ENCODE results near the gene POMGNT2. TPM values are rescaled to one million over a fixed set of nuclear protein-coding genes. Genes with fewer than 3 reads are reported as not detected.

Gene POMGNT2
- total RNA-seq, 1 experiment from 2014 or later = 15.5 TPM

- no peak for DNase-seq
- CTCF ChIA-PET = no interaction called here
- no peak for TF ChIP-seq CTCF (IDR thresholded peaks at IDR 0.05; ENCODE audit: unreplicated experiment)
- H3K36me3 Mint-ChIP-seq (ENCODE audit: insufficient read depth, unreplicated experiment) = no peaks in the 10 kb centered on the region
- H3K27ac Mint-ChIP-seq (ENCODE audit: unreplicated experiment) = no peak overlapping the region
- intact Hi-C loops (cut with micrococcal nuclease; ENCODE audit: unreplicated experiment) = no loop called here
- H3K4me1 Mint-ChIP-seq (ENCODE audit: low read depth, unreplicated experiment) = no peaks in the 10 kb centered on the region
- peaks cover 10% of the 10 kb centered on the region for H3K27me3 Mint-ChIP-seq (ENCODE audit: unreplicated experiment)
- H3K4me3 Mint-ChIP-seq (ENCODE audit: low read depth, unreplicated experiment) = no peak overlapping the region
- H3K9me3 Mint-ChIP-seq (ENCODE audit: low read depth, unreplicated experiment) = no peaks in the 10 kb centered on the region
- no TSS peak for BruUV-seq (replicated peaks)
These were observed 32.8 kb upstream of the POMGNT2 start for GRCh38 chr3:43138488-43139231.

DNA sequence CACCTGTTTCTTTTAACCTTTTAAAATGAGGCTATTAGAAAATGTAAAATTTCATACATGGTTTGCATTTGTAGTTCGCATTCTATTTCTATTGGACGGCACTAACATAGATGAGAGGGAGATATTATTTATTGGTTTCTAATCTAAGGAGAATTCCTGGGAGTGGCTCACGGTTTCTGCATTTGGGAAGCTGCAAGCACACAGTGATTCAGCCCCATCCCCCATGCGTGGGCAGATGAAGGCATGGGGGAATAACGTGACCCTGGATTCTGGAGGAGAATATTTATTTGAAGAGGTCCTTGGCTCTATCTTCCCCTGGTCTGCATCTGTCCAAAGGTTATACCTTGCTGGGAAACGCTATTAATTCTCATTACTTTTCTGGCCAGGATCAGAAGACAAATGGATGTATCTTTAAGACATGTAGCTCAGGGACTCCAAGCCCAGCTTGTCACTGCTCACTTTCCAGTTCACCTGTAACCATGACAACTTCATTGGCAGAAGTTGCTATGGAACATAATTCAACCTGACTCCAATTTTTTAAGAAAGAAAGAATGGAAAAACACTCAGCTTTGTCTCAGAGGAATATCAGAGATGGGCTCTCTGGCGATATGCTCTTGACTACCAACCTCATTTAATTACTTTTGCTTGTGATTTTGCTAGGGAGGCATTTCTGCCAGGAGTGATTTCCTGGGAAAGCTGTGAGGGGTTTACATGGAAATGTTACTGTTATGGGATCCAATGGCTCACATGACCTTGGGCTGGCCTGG lies 27.2 kb upstream of the POMGNT2 start:
- Mint-ChIP-seq H3K27ac (ENCODE audit: unreplicated experiment) (no peak overlapping the region), H3K4me3 (ENCODE audit: low read depth, unreplicated experiment) (no peak overlapping the region), H3K9me3 (ENCODE audit: low read depth, unreplicated experiment) (no peaks in the 10 kb centered on the region), H3K36me3 (ENCODE audit: insufficient read depth, unreplicated experiment) (no peaks in the 10 kb centered on the region), H3K27me3 (ENCODE audit: unreplicated experiment) (peaks cover 26% of the 10 kb centered on the region), H3K4me1 (ENCODE audit: low read depth, unreplicated experiment) (no peaks in the 10 kb centered on the region)
- no peak for TF ChIP-seq CTCF (IDR thresholded peaks at IDR 0.05; ENCODE audit: unreplicated experiment)
- no TSS peak for BruUV-seq (replicated peaks)
- intact Hi-C loops (cut with micrococcal nuclease; ENCODE audit: unreplicated experiment) = no loop called here
- no peak for DNase-seq
- CTCF ChIA-PET = no interaction called here

- H3K9me3 Mint-ChIP-seq (ENCODE audit: low read depth, unreplicated experiment) = no peaks in the 10 kb centered on the region
- no peak overlapping the region for H3K27ac Mint-ChIP-seq (ENCODE audit: unreplicated experiment)
- H3K27me3 Mint-ChIP-seq (ENCODE audit: unreplicated experiment) = peaks cover 26% of the 10 kb centered on the region
- no peaks in the 10 kb centered on the region for H3K4me1 Mint-ChIP-seq (ENCODE audit: low read depth, unreplicated experiment)
- H3K36me3 Mint-ChIP-seq (ENCODE audit: insufficient read depth, unreplicated experiment) = no peaks in the 10 kb centered on the region
- no TSS peak for BruUV-seq (replicated peaks)
- no peak overlapping the region for H3K4me3 Mint-ChIP-seq (ENCODE audit: low read depth, unreplicated experiment)
- no peak for TF ChIP-seq CTCF (IDR thresholded peaks at IDR 0.05; ENCODE audit: unreplicated experiment)
- CTCF ChIA-PET = no interaction called here
- intact Hi-C loops (cut with micrococcal nuclease; ENCODE audit: unreplicated experiment) = no loop called here
- no peak for DNase-seq
These were observed 26.3 kb upstream of the POMGNT2 start for GRCh38 chr3:43132193-43132592.

DNA sequence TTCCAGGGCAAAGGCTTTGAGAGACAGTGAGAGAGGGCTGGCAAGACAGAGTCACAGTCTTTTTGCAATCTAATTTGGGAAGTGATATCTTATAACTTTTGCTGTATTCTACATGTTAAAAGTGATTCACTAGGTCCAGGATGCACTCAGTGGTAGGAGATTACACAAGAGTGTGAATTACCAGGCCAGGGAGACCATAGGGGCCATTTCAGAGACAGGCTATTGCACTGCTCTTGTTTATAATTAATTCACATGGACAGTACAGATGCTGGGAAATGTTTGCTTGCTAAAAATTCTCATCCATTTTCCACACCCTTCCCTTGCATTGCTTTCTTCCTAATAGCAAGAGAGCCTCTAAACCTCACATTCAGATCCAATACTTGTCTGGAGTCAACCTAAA lies 22.6 kb upstream of the POMGNT2 start:
- Mint-ChIP-seq H3K27me3 (ENCODE audit: unreplicated experiment) (peaks cover 38% of the 10 kb centered on the region), H3K4me3 (ENCODE audit: low read depth, unreplicated experiment) (no peak overlapping the region), H3K9me3 (ENCODE audit: low read depth, unreplicated experiment) (peaks cover 3% of the 10 kb centered on the region), H3K36me3 (ENCODE audit: insufficient read depth, unreplicated experiment) (no peaks in the 10 kb centered on the region), H3K27ac (ENCODE audit: unreplicated experiment) (no peak overlapping the region), H3K4me1 (ENCODE audit: low read depth, unreplicated experiment) (no peaks in the 10 kb centered on the region)
- CTCF ChIA-PET = interaction anchor here (0.7 kb wide), 1 partner anchor 1147 kb away, joined by 4 read pairs; no protein-coding TSS in a partner anchor
- no peak for DNase-seq
- no peak for TF ChIP-seq CTCF (IDR thresholded peaks at IDR 0.05; ENCODE audit: unreplicated experiment)
- intact Hi-C loops (cut with micrococcal nuclease; ENCODE audit: unreplicated experiment) = no loop called here
- no TSS peak for BruUV-seq (replicated peaks)
